ENCODE measurements around the gene CDC42BPG.

DNA sequence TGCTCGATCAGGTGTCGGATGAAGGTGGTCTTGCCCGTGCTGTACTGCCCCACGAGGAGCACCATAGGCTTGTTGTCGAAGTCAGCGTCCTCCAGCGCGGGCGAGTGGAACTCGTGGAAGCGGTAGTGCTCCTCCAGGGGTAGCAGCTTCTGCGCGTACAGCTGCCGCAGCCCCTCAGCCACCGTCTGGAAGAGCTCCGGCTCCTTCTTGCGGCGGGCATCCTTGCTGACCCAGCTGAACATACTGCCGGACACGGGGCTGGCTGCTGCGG, 33.7 kb upstream of the CDC42BPG start:
- TF ChIP-seq, protein P1, sequence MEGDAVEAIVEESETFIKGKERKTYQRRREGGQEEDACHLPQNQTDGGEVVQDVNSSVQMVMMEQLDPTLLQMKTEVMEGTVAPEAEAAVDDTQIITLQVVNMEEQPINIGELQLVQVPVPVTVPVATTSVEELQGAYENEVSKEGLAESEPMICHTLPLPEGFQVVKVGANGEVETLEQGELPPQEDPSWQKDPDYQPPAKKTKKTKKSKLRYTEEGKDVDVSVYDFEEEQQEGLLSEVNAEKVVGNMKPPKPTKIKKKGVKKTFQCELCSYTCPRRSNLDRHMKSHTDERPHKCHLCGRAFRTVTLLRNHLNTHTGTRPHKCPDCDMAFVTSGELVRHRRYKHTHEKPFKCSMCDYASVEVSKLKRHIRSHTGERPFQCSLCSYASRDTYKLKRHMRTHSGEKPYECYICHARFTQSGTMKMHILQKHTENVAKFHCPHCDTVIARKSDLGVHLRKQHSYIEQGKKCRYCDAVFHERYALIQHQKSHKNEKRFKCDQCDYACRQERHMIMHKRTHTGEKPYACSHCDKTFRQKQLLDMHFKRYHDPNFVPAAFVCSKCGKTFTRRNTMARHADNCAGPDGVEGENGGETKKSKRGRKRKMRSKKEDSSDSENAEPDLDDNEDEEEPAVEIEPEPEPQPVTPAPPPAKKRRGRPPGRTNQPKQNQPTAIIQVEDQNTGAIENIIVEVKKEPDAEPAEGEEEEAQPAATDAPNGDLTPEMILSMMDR (IDR thresholded peaks at IDR 0.05) = no peak
- TF ChIP-seq, protein P2, sequence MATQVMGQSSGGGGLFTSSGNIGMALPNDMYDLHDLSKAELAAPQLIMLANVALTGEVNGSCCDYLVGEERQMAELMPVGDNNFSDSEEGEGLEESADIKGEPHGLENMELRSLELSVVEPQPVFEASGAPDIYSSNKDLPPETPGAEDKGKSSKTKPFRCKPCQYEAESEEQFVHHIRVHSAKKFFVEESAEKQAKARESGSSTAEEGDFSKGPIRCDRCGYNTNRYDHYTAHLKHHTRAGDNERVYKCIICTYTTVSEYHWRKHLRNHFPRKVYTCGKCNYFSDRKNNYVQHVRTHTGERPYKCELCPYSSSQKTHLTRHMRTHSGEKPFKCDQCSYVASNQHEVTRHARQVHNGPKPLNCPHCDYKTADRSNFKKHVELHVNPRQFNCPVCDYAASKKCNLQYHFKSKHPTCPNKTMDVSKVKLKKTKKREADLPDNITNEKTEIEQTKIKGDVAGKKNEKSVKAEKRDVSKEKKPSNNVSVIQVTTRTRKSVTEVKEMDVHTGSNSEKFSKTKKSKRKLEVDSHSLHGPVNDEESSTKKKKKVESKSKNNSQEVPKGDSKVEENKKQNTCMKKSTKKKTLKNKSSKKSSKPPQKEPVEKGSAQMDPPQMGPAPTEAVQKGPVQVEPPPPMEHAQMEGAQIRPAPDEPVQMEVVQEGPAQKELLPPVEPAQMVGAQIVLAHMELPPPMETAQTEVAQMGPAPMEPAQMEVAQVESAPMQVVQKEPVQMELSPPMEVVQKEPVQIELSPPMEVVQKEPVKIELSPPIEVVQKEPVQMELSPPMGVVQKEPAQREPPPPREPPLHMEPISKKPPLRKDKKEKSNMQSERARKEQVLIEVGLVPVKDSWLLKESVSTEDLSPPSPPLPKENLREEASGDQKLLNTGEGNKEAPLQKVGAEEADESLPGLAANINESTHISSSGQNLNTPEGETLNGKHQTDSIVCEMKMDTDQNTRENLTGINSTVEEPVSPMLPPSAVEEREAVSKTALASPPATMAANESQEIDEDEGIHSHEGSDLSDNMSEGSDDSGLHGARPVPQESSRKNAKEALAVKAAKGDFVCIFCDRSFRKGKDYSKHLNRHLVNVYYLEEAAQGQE (IDR thresholded peaks at IDR 0.05; ENCODE audit: insufficient read depth in 1 of 2, low read depth in 2 of 2, low read length in 1 of 2) = no peak
- TF ChIP-seq POLR2AphosphoS5 (IDR thresholded peaks at IDR 0.05; ENCODE audit: low read depth, low read length) (no peak), SIN3A (IDR thresholded peaks at IDR 0.05; ENCODE audit: borderline replicate concordance, insufficient read depth, low read depth, low read length) (no peak)
